Stimulated activated CD8-positive, alpha-beta memory T cell treated with anti-CD3 and anti-CD28 coated beads, Interleukin-7, amount 100 ng/mL, for 1 hour (primary cell): ENCODE measurements around the gene C11orf65.

Experiments used
- DNase-seq, 2 donors: peaks; one replicate each; pipeline ENCODE4 v3.0.0-alpha.2; 2020; ENCODE audit warnings: low read depth in 2 of 2

The C11orf65 gene

GRCh38 chr11:108467091-108467823 lies at the start of gene C11orf65:
Gene C11orf65, minus strand, starts transcription at chr11:108467529. Its CDS starts 5,970 bp downstream, at chr11:108461559.
- DNase-seq, result peak; percentile 88 to 91

- no peak for DNase-seq
Measured at GRCh38 chr11:108516125-108516524, 48.8 kb upstream of the C11orf65 start.

GRCh38 chr11:108512708-108513107 lies 45.4 kb upstream of the C11orf65 start:
- DNase-seq, result no peak

GRCh38 chr11:108511851-108512474 lies 44.6 kb upstream of the C11orf65 start:
- DNase-seq, result no peak

GRCh38 chr11:108508653-108509593 lies 41.6 kb upstream of the C11orf65 start:
- no peak for DNase-seq

GRCh38 chr11:108501396-108501795 lies 34.1 kb upstream of the C11orf65 start:
- no peak for DNase-seq

- no peak for DNase-seq
Measured at GRCh38 chr11:108500721-108501120, 33.4 kb upstream of the C11orf65 start.

- DNase-seq, result no peak
Measured at GRCh38 chr11:108500169-108500568, 32.8 kb upstream of the C11orf65 start.

GRCh38 chr11:108498816-108499408 lies 31.6 kb upstream of the C11orf65 start:
- no peak for DNase-seq

GRCh38 chr11:108498046-108498815 lies 30.9 kb upstream of the C11orf65 start, which contains the start of gene POGLUT3:
Gene POGLUT3, minus strand, starts transcription at chr11:108498384. Its CDS starts 18 bp downstream, at chr11:108498366.
- DNase-seq, result peak in 1 of 2 donors; percentile 13

- peak; percentile 27 for DNase-seq
Measured at GRCh38 chr11:108497317-108498045, 30.2 kb upstream of the C11orf65 start.

- no peak for DNase-seq
Measured at GRCh38 chr11:108496643-108497256, 29.4 kb upstream of the C11orf65 start.

GRCh38 chr11:108495326-108495725 lies 28.0 kb upstream of the C11orf65 start:
- DNase-seq, result no peak

GRCh38 chr11:108494182-108494581 lies 26.9 kb upstream of the C11orf65 start:
- DNase-seq, result no peak

GRCh38 chr11:108491936-108492335 lies 24.6 kb upstream of the C11orf65 start:
- DNase-seq, result no peak

- no peak for DNase-seq
Measured at GRCh38 chr11:108486828-108487227, 19.5 kb upstream of the C11orf65 start.

- no peak for DNase-seq
Measured at GRCh38 chr11:108486331-108486730, 19.0 kb upstream of the C11orf65 start.

GRCh38 chr11:108483163-108483562 lies 15.8 kb upstream of the C11orf65 start:
- no peak for DNase-seq

GRCh38 chr11:108474664-108475463 lies 7.5 kb upstream of the C11orf65 start:
- DNase-seq, result no peak
